HG03135 (cell line): ENCODE data around the gene PATE2.

Experiments used
- ATAC-seq: cut with Tn5 transposase; IDR thresholded peaks from one replicate; pipeline ENCODE4 v1.9.1; 2021; ENCODE audit warnings: mild to moderate bottlenecking, moderate library complexity; ENCODE audit not compliant: unreplicated experiment

The PATE2 gene

DNA sequence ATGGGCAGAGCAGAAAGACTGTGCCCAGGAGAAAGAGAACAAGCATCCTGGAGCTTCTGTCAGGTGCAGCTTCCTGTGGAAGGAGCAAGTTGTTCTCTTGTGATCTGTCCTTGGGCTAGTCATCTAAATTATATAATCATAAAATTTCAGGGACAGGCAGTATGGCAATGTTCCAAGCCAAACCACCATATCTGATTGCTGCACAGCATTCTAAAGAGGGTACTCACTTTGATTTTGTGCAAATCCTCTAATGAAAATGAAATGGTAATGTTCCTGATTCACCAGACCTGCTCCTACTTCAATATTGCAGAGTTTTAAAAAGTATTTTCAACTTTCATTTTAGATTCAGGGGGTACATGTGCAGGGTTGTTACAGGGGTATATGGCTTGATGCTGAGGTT lies at the start of gene PATE2:
Gene PATE2, minus strand, starts transcription at position 101 of the 400 bp plus-strand sequence. Its CDS starts 55 bp downstream, at position 46.
- ATAC-seq: no peak

DNA sequence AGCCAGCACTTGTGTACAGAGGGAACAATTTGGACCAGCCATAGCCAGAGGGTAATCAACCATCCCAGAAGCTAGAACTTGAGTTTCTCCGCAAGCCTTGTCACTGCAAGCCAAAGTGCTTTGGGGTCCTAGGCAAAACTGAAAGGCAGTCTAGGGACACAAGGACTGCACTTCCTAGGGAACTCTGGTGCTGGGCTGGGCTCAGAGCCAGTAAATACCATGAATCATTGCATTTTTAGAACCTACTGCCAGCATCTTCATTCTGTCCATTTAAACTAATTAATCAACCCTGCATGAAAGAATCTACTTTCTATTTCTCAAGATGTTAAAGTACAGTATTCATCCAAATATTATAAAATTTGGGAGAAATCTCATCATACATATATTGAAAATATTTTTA lies 29.3 kb upstream of the PATE2 start:
- no peak for ATAC-seq

DNA sequence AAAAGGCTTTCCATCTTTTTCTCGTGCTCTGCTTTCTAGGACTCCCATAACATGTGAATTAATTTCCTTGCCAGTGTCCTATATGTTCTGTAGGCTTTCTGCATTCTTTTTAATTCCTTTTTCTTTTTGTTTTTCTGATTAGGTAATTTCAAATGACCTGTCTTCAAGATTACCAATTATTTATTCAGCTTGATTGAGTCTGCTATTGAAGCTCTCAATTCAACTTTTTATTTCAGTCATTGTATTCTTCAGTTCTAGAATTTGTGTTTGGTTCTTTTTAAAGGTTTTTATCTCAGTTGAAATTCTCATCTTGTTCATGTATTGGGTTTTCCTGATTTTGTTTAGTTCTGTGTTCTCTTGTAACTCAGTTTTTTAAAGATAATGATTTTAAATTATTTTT lies 23.8 kb upstream of the PATE2 start:
- ATAC-seq: no peak

DNA sequence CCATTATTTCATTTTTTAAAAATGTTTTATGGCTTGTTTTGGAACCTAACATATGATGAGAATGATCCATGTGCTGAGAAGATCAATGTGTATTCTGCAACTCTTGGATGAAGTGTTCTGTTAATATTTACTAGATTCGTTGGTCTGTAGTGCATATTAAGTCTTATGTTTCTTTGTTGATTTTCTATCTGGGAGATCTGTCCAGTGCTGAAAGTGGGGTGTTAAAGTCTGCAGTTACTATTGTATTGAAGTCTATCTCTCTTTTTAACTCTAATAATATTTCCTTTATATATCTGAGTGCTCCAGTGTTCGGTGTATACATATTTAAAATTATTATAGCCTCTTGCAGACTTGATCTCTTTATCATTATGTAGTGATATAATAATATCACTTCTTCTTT lies 21.2 kb upstream of the PATE2 start:
- ATAC-seq: no peak

DNA sequence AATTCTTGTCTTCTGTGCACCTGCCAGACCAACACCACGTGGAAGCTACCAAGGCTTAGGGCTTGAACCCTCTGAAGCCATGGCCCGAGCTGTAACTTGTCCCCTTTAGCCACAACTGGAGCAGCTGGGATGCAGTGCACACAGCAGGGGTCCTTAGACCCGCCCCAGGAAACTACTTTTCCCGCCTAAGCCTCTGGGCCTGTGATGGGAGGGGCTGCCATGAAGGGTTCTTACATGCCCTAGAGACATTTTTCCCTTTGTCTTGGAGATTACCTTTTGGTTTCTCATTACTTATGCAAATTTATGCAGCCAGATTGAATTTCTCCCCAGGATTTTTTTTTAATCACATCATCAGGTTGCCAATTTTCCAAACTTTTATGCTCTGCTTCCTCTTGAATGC lies 19.0 kb upstream of the PATE2 start:
- no peak for ATAC-seq

DNA sequence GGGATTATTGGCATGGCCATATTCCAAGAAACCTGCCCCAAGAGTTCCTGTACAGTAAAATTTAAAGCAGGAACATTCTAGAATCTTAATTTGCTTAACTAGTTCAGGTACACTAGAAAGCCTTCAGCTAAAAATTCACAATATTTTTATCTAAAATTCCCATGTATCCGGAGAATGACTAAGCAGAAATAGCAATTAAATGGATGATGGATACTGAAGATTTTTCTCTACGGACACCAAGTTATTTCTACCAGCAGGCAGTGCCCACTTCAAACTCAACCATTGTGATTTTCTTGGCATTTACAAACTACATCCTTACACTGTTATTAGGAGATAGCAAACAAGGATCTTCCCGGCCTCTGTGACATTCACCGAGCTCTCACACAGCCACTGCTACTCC lies 12.2 kb upstream of the PATE2 start:
- ATAC-seq: no peak

DNA sequence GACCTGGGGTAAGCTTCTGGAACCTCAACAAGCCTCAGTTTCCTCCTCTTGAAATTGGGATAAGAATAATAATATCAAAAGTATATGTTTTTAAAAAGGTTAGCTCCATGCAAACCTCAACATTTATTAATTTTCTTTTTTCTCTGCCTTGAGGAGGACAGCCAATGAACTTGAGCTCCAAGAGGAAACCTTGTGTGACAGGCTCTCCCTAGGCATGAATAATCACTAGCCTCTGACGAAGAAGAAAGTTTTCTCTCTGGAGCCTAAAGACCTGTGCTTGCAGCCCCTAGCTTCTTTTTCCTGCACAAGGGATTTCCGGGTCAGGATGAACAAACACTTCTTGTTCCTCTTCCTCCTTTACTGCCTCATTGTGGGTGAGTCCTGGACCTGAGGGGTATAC lies 9.2 kb upstream of the PATE2 start, which contains the start of gene PATE3:
Gene PATE3, plus strand, starts transcription at position 301 of the 400 bp plus-strand sequence. Its CDS starts 25 bp downstream, at position 326.
- ATAC-seq: no peak

DNA sequence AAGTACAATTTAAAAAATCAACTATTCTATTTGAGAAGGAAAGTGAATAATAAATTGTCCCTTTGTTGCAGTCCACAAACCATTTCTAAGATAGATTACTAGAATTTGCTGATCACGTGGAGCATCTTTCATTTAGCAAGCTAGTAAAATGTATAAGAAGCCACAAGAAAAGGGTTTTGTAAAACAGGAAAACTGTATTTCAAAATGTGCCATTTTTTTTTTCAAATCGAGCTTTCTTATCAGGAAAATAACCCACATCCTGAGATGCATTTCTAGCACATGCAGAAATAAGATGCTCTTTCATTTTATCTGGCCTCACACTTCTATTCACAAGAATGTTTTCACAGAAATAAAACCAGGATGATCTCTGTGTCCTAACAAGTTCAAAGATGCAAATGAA lies 6.0 kb upstream of the PATE2 start:
- no peak for ATAC-seq

DNA sequence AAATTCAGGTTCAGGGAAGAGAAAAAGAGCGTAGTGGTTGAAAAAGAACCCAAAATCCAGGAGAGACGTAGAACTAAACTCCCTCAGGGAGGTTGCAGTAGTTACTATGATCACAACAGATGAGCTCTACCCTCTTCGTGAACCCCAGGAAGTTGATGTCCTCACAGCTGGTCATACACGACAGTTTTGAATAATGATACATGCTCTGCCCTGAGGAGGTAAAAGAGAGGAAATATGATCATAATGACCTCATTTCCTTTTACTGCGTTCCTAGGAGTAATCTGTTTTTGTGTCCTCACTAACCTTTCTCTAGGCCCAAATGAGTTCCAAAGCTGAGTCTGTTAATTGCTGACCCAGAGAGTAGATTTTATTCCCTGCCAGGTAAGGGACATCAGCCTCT lies 1.3 kb downstream of the PATE2 start:
- no peak for ATAC-seq

DNA sequence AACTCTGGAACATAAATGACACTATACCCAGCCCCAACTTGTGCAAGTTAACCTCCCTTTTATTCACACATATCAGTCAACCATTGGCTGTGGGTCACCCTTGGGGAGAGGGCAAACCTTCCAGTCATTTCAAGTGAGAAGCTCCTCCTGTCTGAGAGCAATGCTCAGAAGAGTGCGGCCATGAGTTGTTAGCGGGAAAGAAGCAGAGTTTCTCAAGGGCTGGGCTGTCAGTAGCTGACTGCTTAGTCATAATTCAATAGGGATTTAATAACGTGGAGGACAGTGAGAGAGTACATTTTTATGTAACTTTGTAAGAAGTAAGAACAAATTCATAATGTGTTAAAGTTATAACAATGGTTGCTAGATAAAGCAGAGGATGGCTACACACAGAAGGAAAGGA lies 5.1 kb downstream of the PATE2 start:
- no peak for ATAC-seq

DNA sequence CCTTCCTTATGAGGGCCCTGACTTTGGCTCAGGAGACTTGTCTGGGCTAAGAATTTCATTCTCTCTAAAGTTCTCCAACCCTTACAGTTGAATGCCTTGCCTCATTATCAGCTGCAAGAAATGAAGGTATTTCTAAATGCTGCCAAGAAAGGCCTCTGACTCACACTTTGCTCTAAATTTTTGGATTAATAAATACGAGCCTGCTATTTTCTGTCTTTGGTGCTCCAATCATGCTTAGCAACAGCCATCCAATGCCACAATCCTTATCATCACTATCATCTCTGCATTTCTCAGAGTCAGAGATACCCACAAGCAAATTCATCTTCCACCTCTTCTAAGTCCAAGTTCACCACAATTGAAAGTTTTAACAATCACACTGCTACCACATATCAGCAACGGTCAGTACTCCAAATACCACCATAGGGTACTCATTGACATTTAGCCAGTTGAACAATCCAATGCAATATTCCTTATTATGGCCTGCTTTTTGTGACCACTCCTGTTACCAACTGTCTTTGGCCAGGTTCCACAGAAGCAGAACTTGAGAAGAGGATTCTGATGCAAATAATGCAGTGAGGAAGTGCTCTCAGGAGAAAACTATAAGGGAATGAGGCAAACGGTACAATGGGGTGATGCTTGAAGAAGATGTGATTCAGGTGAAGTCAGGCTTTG lies 5.7 kb downstream of the PATE2 start:
- ATAC-seq: no peak

DNA sequence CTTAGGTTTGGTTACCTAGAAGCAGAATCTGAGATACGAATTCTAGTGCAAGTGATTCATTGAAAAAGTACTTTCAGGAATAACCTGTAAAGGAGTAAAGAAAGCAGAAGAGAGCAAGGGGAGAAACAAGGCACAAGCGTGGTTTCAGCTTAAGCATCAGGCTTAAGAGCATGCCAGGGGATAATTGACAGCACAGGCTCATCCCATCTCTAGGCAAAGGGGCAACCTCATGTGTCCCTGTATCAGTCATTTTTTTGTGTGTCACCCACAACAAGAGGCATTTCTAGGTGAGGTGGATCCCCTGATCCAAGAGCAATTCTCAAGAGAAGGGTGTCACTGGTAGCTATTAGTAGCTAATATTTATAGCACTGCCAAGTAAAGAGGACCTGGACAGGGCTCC lies 8.0 kb downstream of the PATE2 start:
- no peak for ATAC-seq

DNA sequence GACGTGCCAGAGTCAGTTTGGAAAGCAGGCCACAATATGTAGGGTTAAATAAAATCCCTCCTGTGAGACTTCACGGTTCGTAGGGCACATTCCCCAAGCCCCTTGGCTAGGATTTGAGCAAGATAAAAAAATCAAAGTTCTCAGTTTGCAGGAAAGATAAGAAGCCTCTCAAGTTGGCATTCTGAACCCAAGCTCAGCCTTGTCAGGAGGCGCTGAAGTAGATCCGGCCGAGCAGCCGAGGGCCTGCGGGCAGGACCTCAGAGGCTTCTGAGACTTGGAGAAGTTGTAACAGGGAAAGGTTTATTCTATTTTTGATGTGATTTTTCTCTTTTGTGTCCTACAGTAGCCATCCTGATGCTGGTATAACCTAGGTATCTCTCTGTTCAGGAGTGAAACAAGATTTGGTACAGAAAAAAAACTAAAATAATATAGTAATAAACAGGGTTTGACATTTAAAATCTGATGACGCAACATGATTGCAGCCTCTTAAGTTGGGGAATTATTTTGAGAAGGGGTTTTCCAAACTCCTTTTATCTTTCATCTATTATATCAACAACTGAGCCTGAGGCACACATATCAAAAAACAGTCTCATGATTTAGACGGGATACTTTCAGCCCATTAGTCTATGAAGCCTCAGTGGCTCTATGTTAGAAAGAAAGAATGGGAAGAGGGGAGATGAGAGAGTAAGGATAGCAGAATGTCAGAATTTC lies 10.1 kb downstream of the PATE2 start:
- no peak for ATAC-seq

DNA sequence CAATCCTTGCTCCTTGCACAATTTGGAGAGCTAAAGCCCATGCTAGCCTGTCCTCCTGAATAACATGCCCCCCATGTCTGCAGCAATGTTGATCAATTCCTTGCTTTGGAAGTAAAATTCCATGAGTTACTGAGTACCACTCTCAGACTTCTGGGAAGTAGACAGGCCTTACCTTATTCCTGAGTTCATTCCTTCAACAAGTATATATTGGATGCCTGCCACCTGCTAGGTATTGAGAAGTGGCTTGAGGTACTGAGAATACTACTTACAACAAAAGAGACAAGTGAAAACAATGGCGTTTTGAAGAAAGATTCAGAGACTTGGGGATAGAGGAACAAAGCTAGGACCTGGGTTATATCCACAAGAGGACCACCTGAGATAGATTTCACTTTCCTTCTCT lies 12.4 kb downstream of the PATE2 start:
- ATAC-seq: no peak

DNA sequence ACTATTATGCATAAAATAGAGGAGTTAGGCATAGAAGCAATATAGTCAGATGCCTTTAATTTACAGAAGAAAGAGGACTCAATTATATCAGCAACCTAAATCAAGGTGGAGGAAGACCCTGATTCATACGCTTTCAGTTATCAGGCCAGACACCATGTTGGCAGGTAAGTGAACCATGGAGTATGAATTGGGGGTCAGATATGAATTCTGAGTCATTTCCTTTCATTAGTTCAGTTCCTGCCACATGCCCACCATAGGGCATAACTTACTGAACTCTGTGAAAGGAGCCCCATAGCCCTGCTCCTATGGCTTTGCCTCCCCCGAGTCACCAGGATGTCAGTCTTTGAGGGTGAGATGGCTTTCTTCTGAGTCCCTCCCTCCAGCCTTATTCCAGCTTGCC lies 15.1 kb downstream of the PATE2 start:
- no peak for ATAC-seq

DNA sequence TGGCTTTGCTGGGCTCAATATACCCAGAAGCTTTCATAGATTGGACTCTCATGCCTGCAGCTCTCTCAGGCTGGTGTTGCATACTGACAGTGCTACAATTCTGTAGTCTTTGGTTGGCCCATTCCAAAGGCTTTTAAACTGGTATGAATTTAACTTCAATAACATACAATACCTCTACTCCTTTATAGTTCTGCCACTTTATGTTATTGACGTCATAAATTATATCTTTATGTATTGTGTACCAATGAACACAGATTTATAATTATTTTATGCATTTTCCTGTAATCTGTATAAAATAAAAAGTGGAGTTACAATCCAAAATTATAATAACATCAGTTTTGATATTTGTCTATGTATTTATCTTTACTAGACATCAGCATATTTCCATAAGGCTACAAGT lies 16.2 kb downstream of the PATE2 start:
- no peak for ATAC-seq

DNA sequence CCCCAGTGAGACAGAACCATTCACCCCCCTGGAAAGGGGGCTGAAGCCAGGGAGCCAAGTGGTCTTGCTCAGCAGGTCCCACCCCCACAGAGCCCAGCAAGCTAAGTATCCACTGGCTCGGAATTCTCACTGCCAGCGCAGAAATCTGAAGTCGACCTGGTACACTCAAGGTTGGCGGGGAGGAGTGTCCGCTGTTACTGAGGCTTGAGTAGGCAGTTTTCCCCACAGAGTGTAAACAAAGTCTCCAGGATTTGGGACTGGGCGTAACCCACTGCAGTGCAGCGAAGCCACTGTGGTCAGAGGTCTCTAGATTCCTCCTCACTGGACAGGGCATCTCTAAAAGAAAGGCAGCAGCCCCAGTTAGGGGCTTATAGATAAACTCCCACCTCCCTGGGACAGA lies 22.6 kb downstream of the PATE2 start:
- no peak for ATAC-seq

DNA sequence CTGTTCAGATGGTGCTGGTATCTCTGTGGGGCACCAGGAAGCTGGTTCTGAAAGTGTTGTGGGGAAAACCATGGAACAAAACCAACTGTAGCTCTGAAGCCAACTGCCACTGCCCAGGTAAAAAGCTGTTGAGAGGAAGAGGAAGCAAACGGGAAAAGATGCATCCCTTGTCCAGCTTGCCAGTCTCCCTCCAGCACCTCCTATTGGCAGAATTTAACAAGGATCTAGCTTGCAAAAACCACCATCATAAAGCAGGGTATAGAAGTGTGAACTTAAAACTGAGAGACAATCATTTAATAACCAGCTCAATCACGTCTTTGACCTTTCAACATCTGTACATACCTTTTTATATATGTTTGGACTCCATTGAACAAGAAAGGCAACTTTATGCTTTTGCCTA lies 28.0 kb downstream of the PATE2 start:
- no peak for ATAC-seq

DNA sequence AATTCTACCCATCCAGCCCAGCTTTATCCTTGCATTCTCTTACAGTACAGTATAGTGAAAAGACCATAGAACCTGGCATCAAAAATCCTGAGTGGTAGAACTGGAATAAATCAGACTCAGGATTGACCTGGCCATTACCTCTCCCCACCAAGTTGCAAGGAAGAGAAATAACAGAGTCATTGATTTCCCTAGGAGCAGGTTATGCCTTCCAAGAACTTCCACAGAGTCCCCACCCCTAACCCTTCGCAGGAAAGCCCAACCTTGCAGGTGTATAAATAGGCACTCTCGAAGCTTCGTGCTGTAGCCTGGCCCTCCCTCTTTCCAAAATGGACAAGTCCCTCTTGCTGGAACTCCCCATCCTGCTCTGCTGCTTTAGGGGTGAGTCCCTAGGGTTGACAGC lies 32.6 kb downstream of the PATE2 start, which contains the start of gene PATE1:
Gene PATE1, plus strand, starts transcription at position 301 of the 400 bp plus-strand sequence. Its CDS starts 26 bp downstream, at position 327.
- no peak for ATAC-seq

DNA sequence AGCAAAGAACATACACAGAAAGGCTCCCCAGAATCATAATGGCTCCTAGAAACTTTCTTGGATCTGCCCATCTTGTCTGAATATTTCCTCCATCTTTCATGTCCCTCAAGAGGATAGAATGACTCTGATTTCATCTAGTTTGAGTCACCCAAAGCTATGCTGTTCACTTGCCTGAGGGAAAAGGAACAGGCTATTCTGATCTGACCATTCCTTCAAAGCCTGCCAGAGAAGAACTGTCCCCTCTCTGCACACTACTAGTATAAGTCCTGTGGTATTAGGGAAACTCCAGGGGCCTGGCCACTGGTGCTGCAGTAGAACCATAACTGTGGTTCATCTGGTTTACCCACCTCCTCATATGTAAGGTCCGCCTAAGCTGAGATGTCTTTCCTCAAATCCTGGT lies 34.9 kb downstream of the PATE2 start:
- ATAC-seq: no peak

DNA sequence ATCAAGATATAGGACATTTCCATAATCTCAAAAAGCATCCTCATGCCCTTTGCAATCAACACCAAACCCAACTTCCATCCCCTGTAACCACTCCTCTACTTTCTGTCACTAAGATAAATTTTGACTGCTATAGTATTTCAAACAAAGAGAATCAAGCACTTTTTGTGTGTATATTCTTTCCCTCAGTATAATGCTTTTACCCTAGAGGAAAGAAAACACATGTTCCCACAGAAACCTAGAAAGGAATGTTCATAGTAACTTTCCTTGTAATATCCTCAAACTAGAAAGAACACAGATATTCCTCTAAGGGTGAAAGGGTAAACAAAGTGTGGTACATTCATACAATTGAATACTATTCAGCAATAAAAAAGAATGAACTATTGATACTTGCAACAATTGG lies 38.0 kb downstream of the PATE2 start:
- ATAC-seq: no peak

DNA sequence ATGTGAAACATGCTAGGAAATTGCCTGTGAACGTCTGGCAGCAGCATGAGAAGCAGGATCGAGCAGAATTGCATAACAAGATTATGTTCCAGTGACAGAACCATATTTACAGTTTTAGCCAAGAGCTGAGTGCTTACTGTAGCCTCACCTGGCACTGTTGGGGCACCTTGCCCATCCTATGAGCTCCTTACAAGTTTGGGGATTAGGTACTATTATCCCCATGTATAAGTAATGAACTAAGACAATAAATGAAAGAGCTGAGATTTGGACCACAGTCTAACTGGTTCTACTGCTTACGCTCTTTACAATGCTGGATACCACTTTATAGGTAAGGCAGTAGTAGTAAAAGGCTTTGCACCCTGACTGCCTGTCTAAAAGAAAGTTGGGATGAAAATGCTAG lies 49.7 kb downstream of the PATE2 start:
- ATAC-seq: no peak
